ENCODE data around the gene CCSER2.

CCSER2 gene

DNA sequence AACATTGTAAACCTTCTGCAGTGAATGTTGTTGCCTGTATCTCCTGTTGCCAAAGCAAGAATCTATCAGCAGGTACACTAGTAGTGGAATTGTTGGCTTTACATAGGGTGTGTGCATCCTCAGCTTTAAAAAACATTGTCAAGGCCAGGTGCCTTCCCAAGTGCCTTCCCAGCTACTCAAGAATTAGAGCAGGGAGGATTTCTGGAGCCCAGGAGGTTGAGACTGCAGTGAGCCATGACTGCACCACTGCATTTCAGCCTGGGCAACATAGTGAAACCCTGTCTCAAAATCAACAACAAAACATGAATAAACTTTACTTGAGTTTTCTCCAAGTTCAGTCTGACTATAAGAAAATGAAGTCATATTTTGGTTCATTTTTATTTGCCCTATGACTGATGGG, 217.3 kb downstream of the CCSER2 start:
- Histone ChIP-seq H3K27me3 (peaks cover 3% of the 10 kb centered on the region; the same call in 1 of the 2 replicates), H3K9me3 (no peaks in the 10 kb centered on the region), H3K36me3 (no peaks in the 10 kb centered on the region), H3K4me3 (ENCODE audit: low read depth, low read length) (no peak overlapping the region), H3K4me1 (peaks cover 5% of the 10 kb centered on the region)
- no peak for DNase-seq
- TF ChIP-seq, protein P1, sequence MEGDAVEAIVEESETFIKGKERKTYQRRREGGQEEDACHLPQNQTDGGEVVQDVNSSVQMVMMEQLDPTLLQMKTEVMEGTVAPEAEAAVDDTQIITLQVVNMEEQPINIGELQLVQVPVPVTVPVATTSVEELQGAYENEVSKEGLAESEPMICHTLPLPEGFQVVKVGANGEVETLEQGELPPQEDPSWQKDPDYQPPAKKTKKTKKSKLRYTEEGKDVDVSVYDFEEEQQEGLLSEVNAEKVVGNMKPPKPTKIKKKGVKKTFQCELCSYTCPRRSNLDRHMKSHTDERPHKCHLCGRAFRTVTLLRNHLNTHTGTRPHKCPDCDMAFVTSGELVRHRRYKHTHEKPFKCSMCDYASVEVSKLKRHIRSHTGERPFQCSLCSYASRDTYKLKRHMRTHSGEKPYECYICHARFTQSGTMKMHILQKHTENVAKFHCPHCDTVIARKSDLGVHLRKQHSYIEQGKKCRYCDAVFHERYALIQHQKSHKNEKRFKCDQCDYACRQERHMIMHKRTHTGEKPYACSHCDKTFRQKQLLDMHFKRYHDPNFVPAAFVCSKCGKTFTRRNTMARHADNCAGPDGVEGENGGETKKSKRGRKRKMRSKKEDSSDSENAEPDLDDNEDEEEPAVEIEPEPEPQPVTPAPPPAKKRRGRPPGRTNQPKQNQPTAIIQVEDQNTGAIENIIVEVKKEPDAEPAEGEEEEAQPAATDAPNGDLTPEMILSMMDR (IDR thresholded peaks at IDR 0.05; ENCODE audit: low read depth, low read length): no peak

GRCh38 chr10:84546609-84547008, 218.2 kb downstream of the CCSER2 start:
- no peak for DNase-seq
- H3K27me3 ChIP-seq: peaks cover 3% of the 10 kb centered on the region; the same call in 1 of the 2 replicates
- H3K36me3 ChIP-seq: no peaks in the 10 kb centered on the region
- H3K4me1 ChIP-seq: peaks cover 5% of the 10 kb centered on the region
- TF ChIP-seq, protein P1 (IDR thresholded peaks at IDR 0.05; ENCODE audit: low read depth, low read length): no peak
- no peak overlapping the region for H3K4me3 ChIP-seq (ENCODE audit: low read depth, low read length)
- H3K9me3 ChIP-seq: no peaks in the 10 kb centered on the region

- H3K27me3 ChIP-seq: peaks cover 3% of the 10 kb centered on the region; the same call in 1 of the 2 replicates
- no peak for DNase-seq
- TF ChIP-seq, protein P1 (IDR thresholded peaks at IDR 0.05; ENCODE audit: low read depth, low read length): no peak
Observed at GRCh38 chr10:84547616-84548015, 219.2 kb downstream of the CCSER2 start.

GRCh38 chr10:84548869-84549268, 220.5 kb downstream of the CCSER2 start:
- H3K27me3 ChIP-seq: peaks cover 3% of the 10 kb centered on the region; the same call in 1 of the 2 replicates
- peak; percentile 18 for DNase-seq
- H3K9me3 ChIP-seq: no peaks in the 10 kb centered on the region
- TF ChIP-seq, protein P1 (IDR thresholded peaks at IDR 0.05; ENCODE audit: low read depth, low read length): peak; percentile 49
- H3K36me3 ChIP-seq: no peaks in the 10 kb centered on the region
- no peaks in the 10 kb centered on the region for H3K4me1 ChIP-seq
- H3K4me3 ChIP-seq (ENCODE audit: low read depth, low read length): no peak overlapping the region

More at GRCh38 chr10:84547616-84548015, 219.2 kb downstream of the CCSER2 start:
- Histone ChIP-seq H3K36me3 (no peaks in the 10 kb centered on the region), H3K4me1 (peaks cover 3% of the 10 kb centered on the region), H3K4me3 (ENCODE audit: low read depth, low read length) (no peak overlapping the region), H3K9me3 (no peaks in the 10 kb centered on the region)

DNA sequence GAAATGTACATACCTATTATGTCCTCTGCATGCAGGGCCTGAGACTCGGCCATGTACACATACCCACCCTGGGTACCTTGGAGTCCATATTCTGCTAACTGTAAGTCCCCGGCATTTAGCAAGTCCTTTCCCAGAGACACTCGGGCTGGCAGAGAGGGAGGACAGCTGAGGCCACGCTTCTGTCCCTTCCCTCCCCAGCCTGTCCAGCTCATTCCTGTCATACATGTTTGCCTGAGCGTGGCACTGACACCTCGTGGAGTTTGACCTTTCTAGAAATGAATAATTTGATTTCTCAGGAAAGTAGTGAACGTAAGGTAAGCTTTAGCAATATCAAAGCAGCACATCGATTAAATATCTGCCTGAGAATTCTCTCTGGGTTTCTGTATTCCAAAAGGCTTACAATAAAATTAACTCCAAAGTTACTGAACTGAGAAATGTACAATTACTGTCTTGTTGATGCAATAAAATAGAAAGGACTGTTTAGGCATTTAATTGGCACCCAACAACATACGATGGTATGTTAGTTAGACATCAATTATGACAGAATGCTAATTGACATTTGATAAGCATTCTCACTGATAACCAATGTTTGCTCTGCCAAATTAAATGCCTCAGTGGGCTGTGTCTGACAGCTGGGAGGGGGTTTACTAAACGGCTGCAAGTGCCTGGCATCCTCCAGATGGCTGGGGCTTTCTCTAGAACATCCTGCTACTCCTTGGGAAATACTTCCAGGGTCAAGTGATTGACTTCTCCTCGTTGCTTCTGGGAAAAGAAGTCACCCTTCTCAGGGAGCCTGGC, 221.2 kb downstream of the CCSER2 start:
- Histone ChIP-seq H3K27me3 (peaks cover 3% of the 10 kb centered on the region; the same call in 1 of the 2 replicates), H3K9me3 (no peaks in the 10 kb centered on the region), H3K4me1 (no peaks in the 10 kb centered on the region), H3K36me3 (no peaks in the 10 kb centered on the region), H3K4me3 (ENCODE audit: low read depth, low read length) (no peak overlapping the region)
- no peak for DNase-seq
- TF ChIP-seq, protein P1 (IDR thresholded peaks at IDR 0.05; ENCODE audit: low read depth, low read length): no peak

Data from BE2C (cell line).